GM18519 (cell line): Measurements from ENCODE around the gene ZNF200.
"Not testable (repeated sequence)": the region's sequence is repeated elsewhere in the genome, so short reads cannot be mapped to it uniquely, and the experiment has no call there.

ENCODE experiments used
- ATAC-seq: cut with Tn5 transposase; IDR thresholded peaks from one replicate; pipeline ENCODE4 v1.9.1; 2021; ENCODE audit warnings: mild to moderate bottlenecking, moderate library complexity; ENCODE audit not compliant: unreplicated experiment, low FRiP score

Gene ZNF200

DNA sequence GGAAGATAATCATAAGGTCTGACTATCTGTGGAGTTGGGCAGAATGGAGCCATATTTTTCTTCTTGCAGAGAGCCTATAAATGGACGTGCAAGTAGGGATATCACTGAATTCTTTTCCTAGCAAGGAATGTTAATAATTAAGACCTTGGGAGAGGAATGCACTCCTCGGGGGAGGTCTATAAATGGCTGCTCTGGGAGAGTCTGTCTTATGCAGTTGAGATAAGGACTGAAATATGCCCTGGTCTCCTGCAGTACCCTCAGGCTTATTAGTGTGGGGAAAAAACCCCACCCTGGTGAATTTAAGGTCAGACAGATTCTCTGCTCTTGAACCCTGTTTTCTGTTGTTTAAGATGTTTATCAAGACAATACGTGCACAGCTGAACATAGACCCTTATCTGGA is 29.0 kb downstream of the ZNF200 start:
- ATAC-seq, result not testable (repeated sequence)

- ATAC-seq, result no peak
These were observed 31.9 kb downstream of the ZNF200 start for GRCh38 chr16:3202903-3203539.

DNA sequence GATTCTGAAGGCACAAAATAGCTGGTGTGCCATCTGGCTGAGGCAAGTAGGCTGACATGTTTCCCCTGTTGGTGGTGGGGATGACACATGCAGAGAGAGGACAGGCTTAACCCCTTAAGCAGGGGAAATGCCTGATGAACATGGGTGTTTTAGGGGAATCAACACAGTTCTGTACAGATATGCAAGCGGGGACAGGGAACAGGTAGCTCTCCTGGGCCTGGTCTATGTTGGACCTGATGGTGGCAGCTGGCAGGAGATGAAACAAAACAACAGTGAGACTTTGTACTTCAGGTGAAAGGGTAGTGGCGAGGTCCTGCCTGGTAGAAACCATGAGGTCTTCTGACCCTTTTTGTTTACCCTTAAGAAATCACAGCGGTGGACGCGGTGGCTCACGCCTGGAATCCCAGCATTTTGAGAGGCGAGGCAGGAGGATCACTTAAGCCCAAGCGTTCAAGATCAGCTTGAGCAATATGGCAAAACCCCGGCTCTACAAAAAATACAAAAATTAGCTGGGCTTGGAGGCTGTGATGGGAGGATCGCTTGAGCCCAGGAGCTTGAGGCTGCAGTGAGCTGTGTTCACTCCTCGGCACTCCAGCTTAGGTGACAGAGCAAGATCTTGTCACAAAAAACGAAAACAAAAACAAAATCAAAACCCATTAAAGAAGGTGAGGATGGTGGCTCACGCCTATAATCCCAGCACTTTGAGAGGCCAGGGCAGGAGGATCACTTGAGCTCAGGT is 36.5 kb downstream of the ZNF200 start:
- no peak for ATAC-seq

GRCh38 chr16:3197694-3198333 is 37.1 kb downstream of the ZNF200 start:
- not testable (repeated sequence) for ATAC-seq

GRCh38 chr16:3195975-3196374 is 39.0 kb downstream of the ZNF200 start:
- no peak for ATAC-seq

- no peak for ATAC-seq
These were observed 40.2 kb downstream of the ZNF200 start for GRCh38 chr16:3194792-3195191.

DNA sequence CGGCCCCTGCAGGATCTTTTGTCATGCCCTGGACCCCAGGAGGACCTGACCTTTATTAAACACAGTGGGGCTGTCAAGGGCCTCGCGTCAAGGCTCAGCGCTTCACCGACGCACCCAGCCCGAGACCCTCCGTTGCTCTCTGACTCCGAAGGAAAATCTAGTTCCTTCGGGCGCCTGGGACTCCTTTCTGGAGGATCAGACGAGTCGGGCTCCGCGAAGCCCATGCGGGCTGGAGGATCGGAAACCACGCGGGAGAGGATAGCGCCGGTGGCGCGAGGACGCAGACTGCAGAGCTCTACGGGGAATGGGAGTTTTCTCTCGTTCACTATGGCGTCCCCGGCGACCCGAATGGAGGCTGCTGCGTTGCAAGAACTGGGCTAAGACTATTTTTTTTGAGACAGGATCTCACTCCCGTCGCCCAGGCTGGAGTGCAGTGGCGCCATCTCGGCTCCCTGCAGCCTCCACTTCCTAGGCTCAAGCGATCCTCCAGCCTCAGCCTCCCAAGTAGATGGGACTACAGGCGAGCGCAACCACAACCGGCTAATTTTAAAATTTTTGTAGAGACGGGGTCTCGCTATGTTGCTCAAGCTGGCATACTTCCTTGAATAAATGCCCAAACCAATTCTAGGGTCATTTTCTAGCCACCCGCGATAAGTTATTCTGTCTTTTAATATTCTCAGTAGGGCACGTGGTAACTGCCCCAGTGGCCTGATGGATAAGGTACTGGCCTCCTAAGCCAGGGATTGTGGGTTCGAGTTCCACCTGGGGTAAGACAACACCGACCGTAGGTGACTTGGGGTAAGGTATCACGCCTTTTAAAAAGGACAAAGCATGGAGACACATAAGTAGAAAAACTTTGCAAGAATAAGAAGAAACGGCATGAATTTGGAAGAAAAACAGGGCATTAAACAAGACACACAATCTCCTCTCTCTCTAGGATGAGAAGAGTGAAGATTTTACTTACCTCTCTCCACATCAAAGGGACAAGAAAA is 41.4 kb downstream of the ZNF200 start:
- no peak for ATAC-seq

DNA sequence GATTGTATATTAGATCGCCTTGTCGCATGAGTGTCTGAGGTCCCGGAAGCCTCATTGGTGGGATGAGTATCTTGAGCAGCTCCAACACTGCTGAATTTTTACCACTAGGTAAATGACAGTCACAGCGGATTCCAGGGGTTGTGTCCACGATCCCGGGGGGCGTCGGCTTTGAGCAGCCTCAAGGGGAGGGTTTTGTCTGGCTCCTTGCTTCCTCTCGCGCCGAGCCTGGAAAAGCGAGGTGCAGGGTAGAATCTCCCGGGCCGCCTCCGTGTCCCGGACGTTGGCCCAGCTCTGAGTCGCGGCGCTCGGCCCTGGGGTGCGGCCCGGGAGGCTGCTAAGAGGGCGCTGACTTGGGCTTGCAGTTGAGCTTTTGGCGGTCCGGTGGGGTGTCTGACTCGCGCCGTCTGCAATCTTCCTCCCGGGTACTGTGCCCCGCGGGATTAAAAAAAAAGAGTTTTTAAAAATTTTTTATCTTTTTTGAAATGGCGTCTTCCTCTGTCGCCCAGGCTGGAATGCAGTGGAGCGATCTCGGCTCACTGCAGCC is 42.4 kb downstream of the ZNF200 start:
- no peak for ATAC-seq

DNA sequence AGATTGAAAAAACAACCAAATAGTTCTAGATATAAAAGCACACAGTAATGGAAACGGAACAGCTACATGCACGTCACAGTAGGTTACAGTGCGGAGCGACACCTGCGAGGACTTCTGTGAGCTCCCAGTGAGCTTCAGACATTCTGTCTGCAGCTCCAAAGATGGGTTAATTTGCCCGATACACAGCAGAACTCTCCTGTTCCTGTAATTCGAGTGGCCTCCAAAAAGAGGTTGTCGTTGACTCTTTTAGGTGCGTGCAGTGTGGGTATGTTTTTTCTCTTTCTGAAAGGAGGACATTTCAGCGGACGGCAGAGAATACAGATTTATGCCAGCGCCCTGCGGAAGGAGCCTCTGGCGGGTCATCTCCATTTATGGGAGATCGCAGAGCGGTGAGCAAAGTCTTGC is 44.0 kb downstream of the ZNF200 start:
- no peak for ATAC-seq

GRCh38 chr16:3189869-3190268 is 45.1 kb downstream of the ZNF200 start:
- no peak for ATAC-seq

DNA sequence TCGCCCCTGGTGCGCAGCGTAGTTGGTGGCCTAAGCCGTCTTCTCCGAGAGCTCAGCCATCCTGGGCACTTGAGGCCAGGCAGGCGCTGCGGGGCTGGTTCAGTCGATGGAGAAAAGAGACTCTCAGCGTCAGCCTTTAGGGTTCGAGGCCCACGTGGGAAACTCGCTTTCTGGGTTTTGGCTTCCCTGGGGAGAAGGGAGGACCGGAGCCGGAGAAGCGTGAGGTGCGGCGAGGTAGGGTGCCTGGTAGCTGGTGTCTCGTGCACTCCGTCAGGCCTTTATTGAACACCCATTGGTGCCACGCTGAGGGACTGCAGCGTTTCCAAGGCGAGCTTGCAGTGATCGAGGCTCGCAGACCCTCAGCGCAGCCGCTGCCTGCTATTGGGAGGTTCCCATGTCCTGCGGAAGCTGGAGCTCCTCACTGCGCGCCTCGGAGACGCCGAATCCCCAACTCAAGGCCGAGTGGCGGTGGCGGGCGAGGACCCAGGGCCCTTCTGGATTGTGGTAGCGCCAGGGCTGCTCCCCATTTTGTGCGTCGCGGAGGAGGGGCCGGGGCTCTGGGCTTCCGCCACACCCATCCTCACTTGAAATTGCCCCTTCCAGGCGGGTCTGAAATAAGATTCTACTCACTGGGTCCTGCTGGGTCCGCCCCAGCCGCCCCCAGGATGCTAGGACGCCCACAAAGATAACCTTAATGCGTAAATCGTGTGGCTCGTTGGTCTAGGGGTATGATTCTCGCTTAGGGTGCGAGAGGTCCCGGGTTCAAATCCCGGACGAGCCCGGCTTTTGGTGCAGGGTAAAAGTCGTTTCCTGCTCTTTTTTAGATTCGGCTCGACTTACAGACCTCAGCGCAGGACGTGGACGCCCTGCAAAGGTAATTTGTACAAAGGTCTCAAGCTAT is 45.8 kb downstream of the ZNF200 start:
- no peak for ATAC-seq

- no peak for ATAC-seq
These were observed 46.4 kb downstream of the ZNF200 start for GRCh38 chr16:3188675-3188924.

DNA sequence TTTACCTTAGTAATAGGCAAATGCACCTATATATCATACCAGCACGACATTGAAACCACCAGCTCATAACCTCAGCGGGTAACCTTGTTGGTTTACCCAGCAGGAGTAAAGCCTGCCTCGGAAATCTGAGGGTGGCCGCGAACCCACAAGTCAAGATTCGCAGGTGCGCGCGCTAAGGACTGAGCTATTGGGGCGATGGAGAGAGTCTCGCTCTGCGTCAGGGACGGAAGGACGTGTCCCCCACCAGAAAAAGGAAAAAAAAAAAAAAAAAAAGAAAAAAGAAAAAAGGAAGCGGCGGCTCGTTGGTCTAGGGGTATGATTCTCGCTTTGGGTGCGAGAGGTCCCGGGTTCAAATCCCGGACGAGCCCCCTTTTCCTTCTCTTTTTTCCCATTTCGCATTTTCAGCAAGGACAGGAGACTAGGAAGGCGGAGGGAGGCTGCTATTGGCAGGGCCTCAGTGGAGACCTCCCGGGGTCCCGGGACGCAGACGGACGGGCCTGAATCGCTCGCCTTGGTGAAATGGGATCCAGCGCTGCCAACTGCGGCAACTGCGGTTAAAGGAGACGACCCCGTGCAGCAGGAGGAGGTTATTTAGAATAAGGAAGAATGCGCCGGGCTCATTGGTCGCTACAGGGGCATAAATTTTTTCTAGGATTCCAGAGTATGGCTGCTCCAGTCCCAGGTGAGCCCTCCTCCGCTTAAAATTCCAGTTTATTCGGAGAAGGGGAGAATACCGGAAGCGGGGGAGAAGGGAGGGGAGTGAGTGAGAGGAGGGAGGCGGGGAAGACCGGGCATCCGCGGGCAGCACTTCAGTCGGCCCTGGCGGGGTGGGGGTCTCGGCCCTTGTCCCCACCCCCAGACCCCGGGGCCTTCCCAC is 46.9 kb downstream of the ZNF200 start, which contains the start of gene OR1F1:
Gene OR1F1, plus strand, starts transcription at position 407 of the 877 bp plus-strand sequence.
- ATAC-seq, result no peak

GRCh38 chr16:3186946-3187690 is 47.8 kb downstream of the ZNF200 start:
- no peak for ATAC-seq

GRCh38 chr16:3183445-3184139 is 51.4 kb downstream of the ZNF200 start:
- no peak for ATAC-seq

DNA sequence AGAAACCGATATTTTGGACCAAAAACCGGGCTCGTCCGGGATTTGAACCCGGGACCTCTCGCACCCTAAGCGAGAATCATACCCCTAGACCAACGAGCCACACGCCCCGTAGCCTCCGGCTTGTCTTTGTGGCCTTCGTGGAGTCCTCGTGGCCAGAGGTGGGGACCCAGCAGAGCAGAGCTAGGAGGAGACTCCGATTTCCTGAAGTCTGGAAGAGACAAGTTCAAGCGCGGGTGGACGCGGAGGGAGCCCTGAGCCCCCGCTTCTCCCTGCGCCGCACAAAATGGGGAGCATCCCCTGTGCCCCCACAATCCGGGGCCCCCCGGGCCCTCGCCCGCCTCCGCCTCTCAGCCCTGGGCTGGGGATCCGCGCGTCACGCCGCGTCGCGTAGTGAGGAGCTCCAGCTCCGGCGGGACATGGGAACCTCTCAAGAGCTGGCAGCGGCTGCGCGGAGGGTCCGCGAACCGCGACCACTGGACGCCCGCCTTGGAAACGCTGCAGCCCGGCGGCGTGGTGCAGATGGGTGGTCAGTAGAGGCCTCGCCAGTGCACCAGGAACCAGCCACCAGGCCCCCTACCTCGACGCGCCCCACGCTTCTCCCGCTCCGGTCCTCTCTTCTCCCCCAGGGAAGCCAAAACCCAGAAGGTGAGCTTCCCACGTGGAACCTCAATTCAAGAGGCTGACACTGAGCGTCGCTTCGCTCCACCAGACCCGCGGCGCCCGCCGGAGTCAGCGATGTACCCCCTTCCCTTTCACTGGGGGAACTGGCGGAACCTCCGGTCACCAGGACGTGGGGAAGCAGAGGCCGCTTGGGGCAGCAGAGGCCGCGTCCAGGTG is 52.1 kb downstream of the ZNF200 start:
- no peak for ATAC-seq

DNA sequence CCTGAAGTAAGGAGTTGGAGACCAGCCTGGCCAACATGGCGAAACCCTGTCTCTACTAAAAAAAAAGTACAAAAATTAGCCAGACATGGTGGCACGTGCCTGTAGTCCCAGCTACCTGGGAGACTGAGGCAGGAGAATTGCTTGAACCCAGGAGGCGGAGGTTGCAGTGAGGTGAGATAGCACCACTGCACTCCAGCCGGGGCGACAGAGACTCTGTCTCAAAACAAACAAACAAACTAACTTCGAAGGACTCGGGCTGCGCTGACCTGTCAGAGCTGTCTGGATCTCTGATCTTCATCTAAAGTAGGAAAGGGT is 52.7 kb downstream of the ZNF200 start:
- not testable (repeated sequence) for ATAC-seq
